MM.1S (cell line): Measurements from ENCODE around the gene SLC2A13.

ENCODE experiments used
- EZH2phosphoT487 ChIP-seq: fragments of 300-600 bp; sonication (generic); IDR thresholded peaks from 2 replicates; pipeline ENCODE4 v1.6.1; 2018; ENCODE audit warnings: antibody characterized with exemption, low read length
- TF ChIP-seq, protein P1 (sequence below): fragments of 300-600 bp; sonication (generic); IDR thresholded peaks from 2 replicates; pipeline ENCODE4 v1.5.1; 2016; ENCODE audit warnings: antibody characterized with exemption, low read length, mixed read lengths

DNA sequence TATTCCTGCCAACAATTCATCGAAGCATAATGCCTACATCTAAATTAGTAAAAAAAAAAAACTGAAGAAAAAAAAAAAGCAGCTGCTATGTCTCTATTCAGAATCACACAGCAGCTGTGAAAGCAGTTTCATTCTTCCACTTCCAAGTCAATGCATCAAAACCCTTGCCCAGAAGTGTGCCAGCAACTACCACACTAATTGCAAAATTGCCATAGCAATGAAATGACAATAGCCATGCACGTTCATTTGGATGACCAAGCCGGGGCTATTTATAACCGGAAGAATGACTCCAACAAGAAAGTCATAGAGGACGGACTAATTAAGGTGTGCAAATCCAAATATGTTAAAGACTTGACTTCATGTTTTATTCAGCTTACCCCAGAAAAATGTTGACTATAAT, 42.5 kb downstream of the SLC2A13 start:
- TF ChIP-seq EZH2phosphoT487 = no peak
- TF ChIP-seq, protein P1, sequence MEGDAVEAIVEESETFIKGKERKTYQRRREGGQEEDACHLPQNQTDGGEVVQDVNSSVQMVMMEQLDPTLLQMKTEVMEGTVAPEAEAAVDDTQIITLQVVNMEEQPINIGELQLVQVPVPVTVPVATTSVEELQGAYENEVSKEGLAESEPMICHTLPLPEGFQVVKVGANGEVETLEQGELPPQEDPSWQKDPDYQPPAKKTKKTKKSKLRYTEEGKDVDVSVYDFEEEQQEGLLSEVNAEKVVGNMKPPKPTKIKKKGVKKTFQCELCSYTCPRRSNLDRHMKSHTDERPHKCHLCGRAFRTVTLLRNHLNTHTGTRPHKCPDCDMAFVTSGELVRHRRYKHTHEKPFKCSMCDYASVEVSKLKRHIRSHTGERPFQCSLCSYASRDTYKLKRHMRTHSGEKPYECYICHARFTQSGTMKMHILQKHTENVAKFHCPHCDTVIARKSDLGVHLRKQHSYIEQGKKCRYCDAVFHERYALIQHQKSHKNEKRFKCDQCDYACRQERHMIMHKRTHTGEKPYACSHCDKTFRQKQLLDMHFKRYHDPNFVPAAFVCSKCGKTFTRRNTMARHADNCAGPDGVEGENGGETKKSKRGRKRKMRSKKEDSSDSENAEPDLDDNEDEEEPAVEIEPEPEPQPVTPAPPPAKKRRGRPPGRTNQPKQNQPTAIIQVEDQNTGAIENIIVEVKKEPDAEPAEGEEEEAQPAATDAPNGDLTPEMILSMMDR = no peak
